ACC112 (cell line): ENCODE data around the gene MTAP.
A peak's percentile ranks its signal among the peaks of the same experiment; 100 is the strongest.

Source experiments
- H2AFZ ChIP-seq: fragments of 200-600 bp; sonication (generic); one replicate; pipeline ENCODE4 v1.6.0; 2017; ENCODE audit warnings: antibody characterized with exemption, low read length; ENCODE audit not compliant: unreplicated experiment
- H3K27ac ChIP-seq: fragments of 200-600 bp; sonication (generic); 2 replicates; pipeline ENCODE4 v1.5.1; 2014; ENCODE audit warnings: low read depth, mild to moderate bottlenecking, antibody characterized with exemption, low read length, moderate library complexity
- H3K27me3 ChIP-seq: fragments of 200-600 bp; sonication (generic); 2 replicates; pipeline ENCODE4 v1.6.1; 2014; ENCODE audit warnings: mild to moderate bottlenecking, antibody characterized with exemption, low read length, moderate library complexity, mixed read lengths; ENCODE audit not compliant: insufficient read depth
- H3K36me3 ChIP-seq: fragments of 200-600 bp; sonication (generic); 2 replicates; pipeline ENCODE4 v1.6.1; 2016; ENCODE audit warnings: mild to moderate bottlenecking, antibody characterized with exemption, low read length, moderate library complexity, mixed read lengths; ENCODE audit not compliant: insufficient read depth
- H3K4me1 ChIP-seq: fragments of 200-600 bp; sonication (generic); one replicate; pipeline ENCODE4 v1.6.1; 2016; ENCODE audit warnings: low read length, mixed read lengths; ENCODE audit not compliant: insufficient read depth, unreplicated experiment, control insufficient read depth
- H3K4me3 ChIP-seq: fragments of 200-600 bp; sonication (generic); 2 replicates; pipeline ENCODE4 v1.5.1; 2014; ENCODE audit warnings: mild to moderate bottlenecking, low read depth, low read length
- H3K79me2 ChIP-seq: fragments of 200-600 bp; sonication (generic); one replicate; pipeline ENCODE4 v1.6.0; 2016; ENCODE audit warnings: low read length; ENCODE audit not compliant: control insufficient read depth, unreplicated experiment, insufficient read depth

MTAP gene

DNA sequence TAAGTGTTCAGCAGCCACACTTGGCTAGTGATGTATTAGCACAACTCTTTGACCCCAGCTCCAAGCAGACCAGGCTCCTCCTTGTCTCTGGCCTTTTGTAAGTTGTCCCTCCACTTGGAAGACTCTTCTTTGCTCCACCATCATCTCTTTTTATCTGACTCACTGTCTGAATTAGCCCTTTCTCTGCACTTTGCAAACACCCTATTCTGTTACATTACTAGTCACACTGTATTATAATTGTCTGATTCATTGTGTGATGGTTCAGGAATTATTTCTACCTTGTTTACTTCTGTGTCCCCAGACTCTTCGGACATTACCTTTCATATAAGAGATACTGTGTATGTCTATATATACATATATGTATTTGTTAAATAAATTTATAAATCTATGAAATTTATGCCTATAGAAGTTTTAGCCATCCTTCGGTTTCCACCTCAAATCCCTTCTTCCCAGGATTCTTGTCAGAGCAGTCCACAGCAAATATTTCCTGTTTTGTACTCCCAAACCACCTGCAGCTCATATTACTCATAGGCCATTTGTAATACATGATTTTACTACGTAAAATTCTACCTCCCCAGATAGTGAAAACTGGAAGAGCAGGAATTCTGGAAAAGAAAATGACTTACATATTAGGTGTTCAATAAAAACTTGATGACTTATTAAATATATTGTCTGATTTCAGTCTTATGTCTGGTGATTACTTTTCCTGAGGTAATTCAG is 69.0 kb downstream of the MTAP start:
- no peaks in the 10 kb centered on the region for H3K79me2 ChIP-seq
- H3K27ac ChIP-seq = no peak overlapping the region
- peaks cover 19% of the 10 kb centered on the region for H3K4me1 ChIP-seq
- H3K27me3 ChIP-seq = no peaks in the 10 kb centered on the region
- no peak overlapping the region for H3K4me3 ChIP-seq
- peaks cover 13% of the 10 kb centered on the region; the same call in 1 of the 2 replicates for H3K36me3 ChIP-seq
- H2AFZ ChIP-seq = no peak overlapping the region

GRCh38 chr9:21872696-21873095 is 70.3 kb downstream of the MTAP start:
- Histone ChIP-seq H3K4me3 (no peak overlapping the region), H3K27ac (no peak overlapping the region), H3K4me1 (peaks cover 19% of the 10 kb centered on the region), H2AFZ (no peak overlapping the region), H3K36me3 (peaks cover 6% of the 10 kb centered on the region; the same call in 1 of the 2 replicates), H3K27me3 (no peaks in the 10 kb centered on the region), H3K79me2 (no peaks in the 10 kb centered on the region)

- H2AFZ ChIP-seq = no peak overlapping the region
- H3K79me2 ChIP-seq = no peaks in the 10 kb centered on the region
- no peaks in the 10 kb centered on the region for H3K27me3 ChIP-seq
- peak overlapping the region; percentile 34 for H3K27ac ChIP-seq
- H3K36me3 ChIP-seq = peaks cover 6% of the 10 kb centered on the region; the same call in 1 of the 2 replicates
- peaks cover 19% of the 10 kb centered on the region for H3K4me1 ChIP-seq
- H3K4me3 ChIP-seq = no peak overlapping the region
Observed at GRCh38 chr9:21873540-21874221, 71.2 kb downstream of the MTAP start.

DNA sequence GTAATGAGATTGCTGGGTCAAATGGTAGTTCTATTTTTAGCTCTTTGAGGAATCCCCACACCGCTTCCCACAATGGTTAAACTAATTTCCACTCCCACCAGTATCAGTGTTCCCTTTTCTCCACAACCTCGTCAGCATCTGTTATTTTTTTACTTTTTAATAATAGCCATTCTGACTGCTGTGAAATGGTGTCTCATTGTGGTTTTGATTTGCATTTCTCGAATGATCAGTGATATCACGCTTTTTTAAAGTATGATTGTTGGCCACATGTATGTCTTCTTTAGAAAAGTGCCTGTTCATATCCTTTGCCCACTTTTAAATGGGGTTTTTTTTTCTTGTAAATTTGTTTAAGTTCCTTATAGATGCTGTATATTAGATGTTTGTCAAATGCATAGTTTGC is 73.5 kb downstream of the MTAP start:
- no peak overlapping the region for H3K4me3 ChIP-seq

GRCh38 chr9:21883642-21884041 is 81.2 kb downstream of the MTAP start:
- Histone ChIP-seq H3K27me3 (no peaks in the 10 kb centered on the region), H3K27ac (no peak overlapping the region), H2AFZ (no peak overlapping the region), H3K4me1 (no peaks in the 10 kb centered on the region), H3K36me3 (peaks cover 23% of the 10 kb centered on the region), H3K79me2 (no peaks in the 10 kb centered on the region), H3K4me3 (no peak overlapping the region)

More for the DNA sequence above, 73.5 kb downstream of the MTAP start:
- Histone ChIP-seq H3K27ac (no peak overlapping the region), H3K36me3 (peaks cover 21% of the 10 kb centered on the region), H3K27me3 (no peaks in the 10 kb centered on the region), H3K4me1 (peaks cover 19% of the 10 kb centered on the region), H3K79me2 (no peaks in the 10 kb centered on the region), H2AFZ (no peak overlapping the region)

DNA sequence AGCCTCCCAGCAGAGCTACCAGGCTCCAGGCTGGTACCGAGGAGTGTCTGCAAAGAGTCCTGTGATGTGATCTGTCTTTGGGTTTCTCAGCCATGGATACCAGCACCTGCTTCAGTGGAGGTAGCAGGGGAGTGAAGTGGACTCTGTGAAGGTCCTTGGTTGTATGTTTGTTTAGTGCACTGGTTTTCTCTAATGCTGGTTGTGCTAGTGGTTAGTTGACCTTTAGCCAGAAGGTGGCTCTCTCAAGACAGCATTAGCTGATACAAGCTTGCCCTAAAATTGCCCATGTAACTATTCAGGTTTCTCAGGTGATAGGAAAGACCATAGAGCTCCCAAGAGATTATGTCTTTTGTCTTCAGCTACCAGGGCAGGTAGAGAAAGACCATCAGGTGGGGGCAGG is 87.2 kb downstream of the MTAP start:
- no peaks in the 10 kb centered on the region for H3K4me1 ChIP-seq
- H2AFZ ChIP-seq = no peak overlapping the region
- H3K36me3 ChIP-seq = peaks cover 26% of the 10 kb centered on the region
- H3K27ac ChIP-seq = no peak overlapping the region
- H3K4me3 ChIP-seq = no peak overlapping the region
- no peaks in the 10 kb centered on the region for H3K27me3 ChIP-seq
- no peaks in the 10 kb centered on the region for H3K79me2 ChIP-seq

DNA sequence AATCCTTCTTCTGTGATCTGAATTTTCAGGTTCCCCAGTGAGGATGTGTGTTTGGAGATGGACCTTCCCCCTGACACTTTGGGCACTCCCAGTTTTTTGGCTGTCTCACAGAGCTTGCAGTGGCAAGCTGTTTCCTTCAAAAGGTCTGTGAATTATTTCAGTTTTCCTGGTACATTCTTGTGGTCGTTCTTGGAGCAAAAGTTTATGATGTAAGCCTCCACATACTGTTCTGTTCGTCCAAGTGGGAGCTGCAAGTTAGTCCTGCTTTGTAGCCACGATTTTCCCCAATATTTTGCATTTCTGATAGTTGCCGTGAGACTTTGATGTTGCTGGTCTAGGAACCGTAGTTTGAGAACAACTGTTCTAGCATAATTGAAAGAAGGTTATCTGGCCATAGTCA is 88.3 kb downstream of the MTAP start:
- Histone ChIP-seq H3K27me3 (no peaks in the 10 kb centered on the region), H3K27ac (no peak overlapping the region), H3K36me3 (peaks cover 26% of the 10 kb centered on the region), H3K79me2 (no peaks in the 10 kb centered on the region), H2AFZ (no peak overlapping the region), H3K4me1 (no peaks in the 10 kb centered on the region), H3K4me3 (no peak overlapping the region)

DNA sequence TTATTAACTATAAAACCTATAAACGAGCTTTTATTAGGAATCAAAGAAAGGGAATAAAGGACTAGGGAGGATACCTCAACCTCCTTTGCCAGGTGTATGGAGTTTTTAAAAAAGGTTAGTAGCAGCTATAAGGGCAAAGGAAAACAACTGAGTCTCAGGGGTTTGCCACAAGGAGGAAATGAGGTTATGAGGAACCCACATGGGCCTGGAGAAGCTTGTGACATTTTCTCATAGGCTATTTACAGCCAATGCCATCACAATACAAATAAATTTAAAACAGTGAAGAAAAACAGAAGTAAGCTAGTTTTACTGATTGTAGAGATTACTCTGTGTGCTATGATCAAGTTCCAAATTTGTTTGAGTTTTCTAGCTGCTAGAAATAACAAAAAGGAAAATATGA is 99.1 kb downstream of the MTAP start:
- H3K27me3 ChIP-seq = no peaks in the 10 kb centered on the region
- H3K4me3 ChIP-seq = no peak overlapping the region
- peaks cover 5% of the 10 kb centered on the region for H3K36me3 ChIP-seq
- H3K79me2 ChIP-seq = no peaks in the 10 kb centered on the region
- H3K4me1 ChIP-seq = peaks cover 22% of the 10 kb centered on the region
- H3K27ac ChIP-seq = no peak overlapping the region
- no peak overlapping the region for H2AFZ ChIP-seq

DNA sequence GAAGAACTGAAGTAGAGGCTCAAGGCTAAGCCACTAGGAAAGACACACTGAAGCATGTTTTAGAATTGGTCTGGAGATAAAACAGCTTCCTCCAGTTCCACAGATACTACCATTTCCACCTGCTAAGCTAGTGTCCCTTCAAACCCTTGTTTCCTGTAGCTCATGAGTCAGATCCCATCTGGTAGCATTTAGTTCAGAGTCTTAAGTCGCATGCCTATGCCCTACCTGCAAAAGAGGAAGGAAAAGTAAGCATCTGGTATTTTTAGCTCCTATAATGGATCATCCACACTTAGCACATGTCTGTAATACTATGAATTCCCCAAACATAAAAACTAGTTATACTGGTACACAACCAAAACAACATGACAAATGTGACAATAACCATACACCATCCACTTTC is 99.7 kb downstream of the MTAP start:
- H3K4me1 ChIP-seq = peaks cover 22% of the 10 kb centered on the region
- no peak overlapping the region for H2AFZ ChIP-seq

DNA sequence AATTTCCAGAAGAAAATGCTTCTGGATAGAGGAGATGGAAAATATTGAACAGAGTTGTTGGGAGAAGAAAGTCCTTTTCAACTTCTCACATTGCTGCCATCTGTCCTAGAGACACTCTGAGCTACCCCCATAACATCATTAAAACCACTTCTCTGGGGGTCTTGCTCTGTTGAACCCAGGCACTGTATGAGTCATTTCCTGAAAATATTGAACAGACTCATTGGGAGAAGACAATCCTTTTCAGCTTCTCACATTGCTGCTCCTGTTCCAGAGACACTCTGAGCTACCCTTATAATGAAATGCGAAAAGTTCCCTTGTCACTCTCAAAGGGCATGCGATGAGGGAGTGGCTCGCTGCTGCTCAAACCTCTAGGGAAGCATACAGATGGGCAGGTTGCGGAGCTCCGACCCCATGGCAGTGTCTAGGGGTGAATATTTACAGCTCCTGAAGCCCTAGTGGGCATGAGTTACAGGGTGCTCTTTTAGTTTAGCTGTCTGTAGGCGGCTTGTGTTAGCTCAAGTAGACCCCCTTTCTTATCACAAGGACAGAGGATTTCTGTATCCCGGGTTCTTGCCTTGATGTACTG is 101.0 kb downstream of the MTAP start:
- peaks cover 22% of the 10 kb centered on the region for H3K4me1 ChIP-seq
- no peaks in the 10 kb centered on the region for H3K27me3 ChIP-seq
- no peaks in the 10 kb centered on the region for H3K79me2 ChIP-seq
- no peak overlapping the region for H3K4me3 ChIP-seq
- peaks cover 15% of the 10 kb centered on the region for H3K36me3 ChIP-seq
- H3K27ac ChIP-seq = no peak overlapping the region
- no peak overlapping the region for H2AFZ ChIP-seq

More for the DNA sequence above, 99.7 kb downstream of the MTAP start:
- Histone ChIP-seq H3K79me2 (no peaks in the 10 kb centered on the region), H3K36me3 (peaks cover 5% of the 10 kb centered on the region), H3K27me3 (no peaks in the 10 kb centered on the region), H3K4me3 (no peak overlapping the region), H3K27ac (no peak overlapping the region)
